Measurements from ENCODE around the gene HAP1. TPM values are rescaled to one million over a fixed set of nuclear protein-coding genes. Genes with fewer than 3 reads are reported as not detected.

The HAP1 gene
- total and polyA plus RNA-seq, 2 of the 8 experiments (the other 6 are each of a cell fraction or from before 2014, with no cell fraction given) = 2.3 to 3.6 TPM

DNA sequence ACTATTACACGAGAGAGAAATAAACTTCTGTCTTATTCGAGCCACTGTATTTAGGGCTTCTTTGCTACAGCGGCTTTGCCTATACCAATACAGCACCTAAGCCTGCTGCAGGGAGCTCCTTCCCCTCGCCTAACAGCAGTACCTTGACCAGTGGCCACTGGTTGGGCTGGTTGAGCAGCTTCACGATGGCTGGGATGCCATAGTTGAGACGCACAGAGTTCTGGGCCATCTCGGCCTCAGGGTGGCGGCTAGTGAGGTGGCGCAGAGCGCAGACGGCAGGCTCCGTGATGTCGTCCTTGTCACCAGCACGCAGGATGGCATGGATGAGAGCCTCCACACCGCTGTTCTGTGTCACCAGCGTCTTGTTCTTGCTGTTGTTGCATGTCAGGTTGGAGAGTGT is 28.4 kb upstream of the HAP1 start (continued):
- TF ChIP-seq, protein P1, sequence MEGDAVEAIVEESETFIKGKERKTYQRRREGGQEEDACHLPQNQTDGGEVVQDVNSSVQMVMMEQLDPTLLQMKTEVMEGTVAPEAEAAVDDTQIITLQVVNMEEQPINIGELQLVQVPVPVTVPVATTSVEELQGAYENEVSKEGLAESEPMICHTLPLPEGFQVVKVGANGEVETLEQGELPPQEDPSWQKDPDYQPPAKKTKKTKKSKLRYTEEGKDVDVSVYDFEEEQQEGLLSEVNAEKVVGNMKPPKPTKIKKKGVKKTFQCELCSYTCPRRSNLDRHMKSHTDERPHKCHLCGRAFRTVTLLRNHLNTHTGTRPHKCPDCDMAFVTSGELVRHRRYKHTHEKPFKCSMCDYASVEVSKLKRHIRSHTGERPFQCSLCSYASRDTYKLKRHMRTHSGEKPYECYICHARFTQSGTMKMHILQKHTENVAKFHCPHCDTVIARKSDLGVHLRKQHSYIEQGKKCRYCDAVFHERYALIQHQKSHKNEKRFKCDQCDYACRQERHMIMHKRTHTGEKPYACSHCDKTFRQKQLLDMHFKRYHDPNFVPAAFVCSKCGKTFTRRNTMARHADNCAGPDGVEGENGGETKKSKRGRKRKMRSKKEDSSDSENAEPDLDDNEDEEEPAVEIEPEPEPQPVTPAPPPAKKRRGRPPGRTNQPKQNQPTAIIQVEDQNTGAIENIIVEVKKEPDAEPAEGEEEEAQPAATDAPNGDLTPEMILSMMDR (IDR thresholded peaks at IDR 0.05; ENCODE audit: control extremely low read depth in 1 of 3, insufficient read depth in 1 of 3, low read depth in 1 of 3, low read length in 3 of 3) = no peak
- TF ChIP-seq BRCA1 (IDR thresholded peaks at IDR 0.05; ENCODE audit: low read depth, low read length) = no peak
- no peak for TF ChIP-seq BCL11A (IDR thresholded peaks at IDR 0.05; ENCODE audit: low read depth in 2 of 2, low read length in 2 of 2)
- TF ChIP-seq TAF7 (optimal IDR thresholded peaks at IDR 0.05; ENCODE audit: borderline replicate concordance, low read depth, low read length) = no peak
- TF ChIP-seq MAFK (IDR thresholded peaks at IDR 0.05; ENCODE audit: low read depth, low read length) = no peak
- TF ChIP-seq JUND (IDR thresholded peaks at IDR 0.05; ENCODE audit: low read length) = no peak
- TF ChIP-seq, protein P2, sequence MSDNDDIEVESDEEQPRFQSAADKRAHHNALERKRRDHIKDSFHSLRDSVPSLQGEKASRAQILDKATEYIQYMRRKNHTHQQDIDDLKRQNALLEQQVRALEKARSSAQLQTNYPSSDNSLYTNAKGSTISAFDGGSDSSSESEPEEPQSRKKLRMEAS (IDR thresholded peaks at IDR 0.05) = no peak
- no peak for TF ChIP-seq TBP (IDR thresholded peaks at IDR 0.05; ENCODE audit: low read depth, low read length)

Measured in H1 (cell line).